Pancreas (tissue), 10 donors: ENCODE measurements around the gene ZSCAN21. TPM values are rescaled to one million over a fixed set of nuclear protein-coding genes. Genes with fewer than 3 reads are reported as not detected.

Experiments
- ATAC-seq, 4 donors: fragments of 200-7000 bp; cut with Tn5 transposase; one replicate each; pipeline versions ENCODE4 v1.8.0 to v1.9.1; 2020; ENCODE audit warnings: mild to moderate bottlenecking in 4 of 4, moderate library complexity in 4 of 4
- DNase-seq, 6 donors: peaks; one replicate each; pipeline ENCODE4 v3.0.0-alpha.2; 2020
- FAIRE-seq: peaks from 2 replicates; lab custom pipeline; 2012; peaks lifted over from hg19 to GRCh38; lab: Jason Lieb, UNC
- H3K27ac ChIP-seq, 4 donors: fragments of 200-600 bp; sonication (generic); 1 replicate in 3 of 4; 2 replicates in 1 of 4; pipeline versions ENCODE4 v1.5.0 to v1.8.0; 2020
- H3K27me3 ChIP-seq, 4 donors: fragments of 200-600 bp; one replicate each; pipeline ENCODE4 v1.8.0; 2021
- H3K36me3 ChIP-seq, 3 donors: fragments of 200-600 bp; sonication (generic) in 1 of 3; one replicate each; pipeline versions ENCODE4 v1.5.0 to v1.8.0; 2020 to 2021
- H3K4me1 ChIP-seq, 3 donors: fragments of 200-600 bp; one replicate each; pipeline ENCODE4 v1.8.0; 2021
- H3K4me3 ChIP-seq, 4 donors: fragments of 200-600 bp; sonication (generic) in 2 of 4; one replicate each; pipeline versions ENCODE4 v1.5.0 to v1.8.0; 2020 to 2021
- H3K9me3 ChIP-seq, 4 donors: fragments of 200-600 bp; one replicate each; pipeline ENCODE4 v1.8.0; 2021
- WGBS, 2 donors: extraction: QIAGEN DNeasy Blood & Tissue Kit; methylation state at CpG; one replicate each; pipeline ENCODE4 v1.1.7; 2013; 5-methylcytosine and 5-hydroxymethylcytosine counted together
- intact Hi-C, 3 donors: fragments of 100-400 bp; cut with DNase I; formaldehyde crosslinking; loops; one replicate each; pipeline versions ENCODE4 v1.11.1 to v1.14.2; 2022
- polyA plus RNA-seq, 2 donors: library from polyadenylated mRNA; stranded (reverse); fragments of 200-250 nt; gene quantifications; one replicate each; pipeline ENCODE4 v1.2.3, GENCODE V29; 2013
- total RNA-seq, 6 donors: library from RNA; stranded (reverse); fragmentation: NEBNext Ultra II Directional in 4 of 6; extraction: Animal tissue kit (Norgen Biotek cat#: 25700) in 4 of 6; gene quantifications; one replicate each; pipeline versions ENCODE4 v1.2.1 to v1.2.4, GENCODE V29; 2021 to 2023
- TF ChIP-seq, protein P1 (sequence below), 4 donors: fragments of 200-600 bp; sonication (generic) in 3 of 4; IDR thresholded peaks; one replicate each; pipeline versions ENCODE4 v1.5.0 to v1.8.0; 2021; ENCODE audit warnings: antibody characterized with exemption in 4 of 4
- donor health status: healthy with polysubstance abuse.
- donor health status: DM: no; HTN: no; CAD: no; lungs with moderate emphysema.
- donor health status: DM: no; HTN: no; CAD: no.
- donor health status: control.
- donor health status: control.
- donor health status: Bipolar disorder and iron deficiency.
- donor health status: DM: yes; HTN: yes; CAD: no.
- donor health status: DM: no; HTN: no; CAD: no.
- donor health status: DM: no; HTN: no; CAD: no.
- donor health status: DM: yes; HTN: yes; CAD: no.

Gene ZSCAN21
- total RNA-seq (1 to 10 TPM; 3.8 to 9.6 (median 6.2) TPM), polyA plus RNA-seq (10 to 100 TPM in 1 of 2 donors, 1 to 10 TPM in 1; 8.3 to 11.8 TPM)

- intact Hi-C loops: loop anchor here in 1 of 3 donors (10.0 kb wide), 1 partner anchor 125 kb away; the partner anchor contains the start of gene GJC3
- Histone ChIP-seq H3K27ac (peak within 1 kb of the TSS; percentile 92 to 94 (median 94)), H3K36me3 (no peaks in the 10 kb centered on the region), H3K4me3 (peak within 1 kb of the TSS; percentile 61 to 88 (median 80)), H3K4me1 (peaks cover 0 to 10% (median 7%) of the 10 kb centered on the region in 3 donors), H3K9me3 (no peaks in the 10 kb centered on the region), H3K27me3 (no peaks in the 10 kb centered on the region)
- 0% methylated on average over 47 of the region's 47 CpGs for WGBS, 2 donors
- no peak for FAIRE-seq
- TF ChIP-seq, protein P1, sequence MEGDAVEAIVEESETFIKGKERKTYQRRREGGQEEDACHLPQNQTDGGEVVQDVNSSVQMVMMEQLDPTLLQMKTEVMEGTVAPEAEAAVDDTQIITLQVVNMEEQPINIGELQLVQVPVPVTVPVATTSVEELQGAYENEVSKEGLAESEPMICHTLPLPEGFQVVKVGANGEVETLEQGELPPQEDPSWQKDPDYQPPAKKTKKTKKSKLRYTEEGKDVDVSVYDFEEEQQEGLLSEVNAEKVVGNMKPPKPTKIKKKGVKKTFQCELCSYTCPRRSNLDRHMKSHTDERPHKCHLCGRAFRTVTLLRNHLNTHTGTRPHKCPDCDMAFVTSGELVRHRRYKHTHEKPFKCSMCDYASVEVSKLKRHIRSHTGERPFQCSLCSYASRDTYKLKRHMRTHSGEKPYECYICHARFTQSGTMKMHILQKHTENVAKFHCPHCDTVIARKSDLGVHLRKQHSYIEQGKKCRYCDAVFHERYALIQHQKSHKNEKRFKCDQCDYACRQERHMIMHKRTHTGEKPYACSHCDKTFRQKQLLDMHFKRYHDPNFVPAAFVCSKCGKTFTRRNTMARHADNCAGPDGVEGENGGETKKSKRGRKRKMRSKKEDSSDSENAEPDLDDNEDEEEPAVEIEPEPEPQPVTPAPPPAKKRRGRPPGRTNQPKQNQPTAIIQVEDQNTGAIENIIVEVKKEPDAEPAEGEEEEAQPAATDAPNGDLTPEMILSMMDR (IDR thresholded peaks at IDR 0.05): no peak
- DNase-seq: peak; percentile 81 to 93 (median 86)
- peak; percentile 90 to 96 (median 91) for ATAC-seq
Observed at GRCh38 chr7:100049441-100050291, at the start of gene ZSCAN21. Gene ZSCAN21 (plus strand): TSS chr7:100049774. CDS start chr7:100057007, 7,233 bp downstream.

- H3K4me1 ChIP-seq: peaks cover 28 to 35% (median 30%) of the 10 kb centered on the region in 3 donors
- peak in 2 of 6 donors; percentile 3 to 36 for DNase-seq
- TF ChIP-seq, protein P1 (IDR thresholded peaks at IDR 0.05): no peak
- WGBS, 2 donors: 58 to 59% methylated on average over 13 of the region's 13 CpGs
- H3K4me3 ChIP-seq: no peak overlapping the region
- intact Hi-C loops: no loop called here
- H3K9me3 ChIP-seq: no peaks in the 10 kb centered on the region
- H3K27me3 ChIP-seq: no peaks in the 10 kb centered on the region
- FAIRE-seq: no peak
- no peaks in the 10 kb centered on the region for H3K36me3 ChIP-seq
- ATAC-seq: no peak
- peak overlapping the region; percentile 55 to 91 (median 69) for H3K27ac ChIP-seq
Observed at GRCh38 chr7:100000239-100000638, 49.3 kb upstream of the ZSCAN21 start.

DNA sequence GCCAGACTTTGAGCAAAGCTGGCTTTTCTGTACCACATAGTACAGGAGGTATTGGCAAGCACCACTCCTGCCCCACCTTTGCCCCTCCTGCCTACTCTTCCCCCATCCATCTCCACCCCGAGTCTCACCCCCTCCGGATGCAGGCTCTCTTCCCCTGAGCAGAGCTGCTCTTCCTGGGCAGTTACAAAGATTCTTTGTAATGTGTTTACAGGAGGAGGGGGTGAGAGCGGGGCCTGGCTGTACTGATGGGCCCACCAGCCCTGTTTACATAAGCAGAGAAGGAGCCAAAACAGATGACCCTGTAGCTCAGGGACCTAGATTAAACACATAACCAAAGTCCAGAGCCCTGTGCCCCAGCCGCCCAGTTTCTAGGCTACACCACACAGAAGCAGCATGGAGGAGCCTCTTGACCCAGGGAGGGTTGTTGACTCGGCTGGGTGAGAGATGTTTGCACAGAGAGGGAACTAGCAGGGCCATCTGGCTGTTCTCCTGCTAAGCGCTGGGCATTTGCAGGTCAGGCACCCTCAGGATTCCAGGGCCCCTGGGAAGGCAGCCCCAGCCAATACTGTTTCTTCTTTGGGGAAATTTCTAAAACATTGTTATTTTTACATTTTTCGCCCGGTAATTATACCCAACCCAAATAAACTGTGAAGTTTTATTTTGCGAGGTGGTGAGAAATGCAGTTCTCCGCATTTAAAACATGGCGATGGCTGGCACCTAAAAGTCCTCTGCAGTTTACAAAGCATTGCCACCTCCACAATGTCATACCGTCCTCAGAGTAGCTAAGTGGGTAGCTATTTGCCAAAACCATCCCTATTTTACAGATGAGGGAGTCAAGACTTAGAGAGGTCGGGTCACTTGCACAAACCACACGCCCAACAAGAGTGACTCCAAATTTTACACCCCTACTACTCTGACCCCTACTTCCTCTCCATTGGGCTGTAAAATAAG is 45.6 kb upstream of the ZSCAN21 start:
- FAIRE-seq (no peak), DNase-seq (peak; percentile 71 to 91 (median 85)), ATAC-seq (peak; percentile 81 to 91 (median 89))
- Histone ChIP-seq H3K27ac (peak overlapping the region; percentile 39 to 91 (median 78)), H3K9me3 (no peaks in the 10 kb centered on the region), H3K36me3 (no peaks in the 10 kb centered on the region), H3K4me1 (peaks cover 28 to 35% (median 30%) of the 10 kb centered on the region in 3 donors), H3K27me3 (no peaks in the 10 kb centered on the region), H3K4me3 (no peak overlapping the region)
- WGBS, 2 donors: 22 to 26% methylated on average over 14 of the region's 14 CpGs
- TF ChIP-seq, protein P1 (IDR thresholded peaks at IDR 0.05): no peak
- intact Hi-C loops: no loop called here

DNA sequence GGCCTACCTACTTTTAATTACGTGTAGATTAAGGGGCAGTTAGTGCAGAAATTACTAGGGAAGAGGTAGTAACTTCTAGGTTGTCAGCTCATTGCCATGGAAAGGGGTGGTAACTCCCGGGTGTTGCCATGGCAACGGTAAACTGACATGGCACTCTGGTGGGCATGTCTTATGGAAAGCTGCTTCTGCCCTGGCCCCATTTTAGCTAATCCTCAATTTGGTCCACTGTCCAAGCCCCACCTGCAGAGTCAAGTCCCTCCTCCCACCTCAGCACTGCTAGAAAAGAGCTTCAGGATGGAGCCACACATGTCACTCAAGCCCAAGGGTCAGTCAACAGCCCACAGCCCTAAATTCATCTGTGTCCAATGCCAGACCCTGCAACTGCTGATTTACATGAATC is 41.7 kb upstream of the ZSCAN21 start:
- FAIRE-seq (no peak), DNase-seq (no peak)
- 69 to 72% methylated on average over 3 of the region's 3 CpGs for WGBS, 2 donors

More for the DNA sequence above, 41.7 kb upstream of the ZSCAN21 start:
- H3K27me3 ChIP-seq: no peaks in the 10 kb centered on the region
- ATAC-seq: no peak
- intact Hi-C loops: no loop called here
- TF ChIP-seq, protein P1 (IDR thresholded peaks at IDR 0.05): no peak
- peak overlapping the region in 1 of 4 donors; percentile 50 for H3K27ac ChIP-seq
- H3K36me3 ChIP-seq: no peaks in the 10 kb centered on the region
- H3K9me3 ChIP-seq: no peaks in the 10 kb centered on the region
- no peak overlapping the region for H3K4me3 ChIP-seq
- H3K4me1 ChIP-seq: peaks cover 16 to 24% (median 20%) of the 10 kb centered on the region in 3 donors
